ENCODE results near the gene CALCOCO1. TPM values are rescaled to one million over a fixed set of nuclear protein-coding genes. Genes with fewer than 3 reads are reported as not detected.

The CALCOCO1 gene
- total and polyA plus RNA-seq, 10 of the 15 experiments (the other 5 are each of a cell fraction or from before 2014, with no cell fraction given), result 2.8 to 55.9 (median 13.7) TPM

DNA sequence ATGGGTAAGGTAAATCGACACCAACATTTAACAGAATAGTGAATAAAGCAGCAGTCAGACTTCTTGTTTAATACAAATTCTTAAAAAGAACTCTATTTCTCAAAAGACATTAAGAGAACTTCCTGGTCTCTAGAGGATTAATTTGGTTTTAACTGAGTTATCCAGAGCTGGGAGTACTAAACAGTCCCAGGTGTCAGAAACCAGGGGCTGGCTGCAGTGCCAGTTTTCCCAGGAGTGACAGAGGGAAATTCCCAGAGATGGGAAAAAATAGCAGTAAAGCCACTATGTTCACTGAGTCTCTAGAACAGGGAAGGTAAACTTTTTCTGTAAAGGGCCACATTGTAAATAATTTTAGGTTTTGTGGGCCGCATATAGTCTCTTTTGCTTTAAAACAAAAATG is 60.2 kb downstream of the CALCOCO1 start (continued):
- TF ChIP-seq ZNF592 (IDR thresholded peaks at IDR 0.05) (no peak), EZH2 (IDR thresholded peaks at IDR 0.05; ENCODE audit: borderline replicate concordance, control insufficient read depth, low read depth, low read length) (no peak), LARP7 (IDR thresholded peaks at IDR 0.05) (no peak), SMAD5 (IDR thresholded peaks at IDR 0.05; ENCODE audit: low read depth) (no peak), CHD2 (IDR thresholded peaks at IDR 0.05; ENCODE audit: borderline replicate concordance, low read depth, low read length) (no peak), MYB (IDR thresholded peaks at IDR 0.05; ENCODE audit: borderline replicate concordance, low read depth, low read length) (no peak), PAX5 (IDR thresholded peaks at IDR 0.05; ENCODE audit: borderline replicate concordance, low read depth, low read length) (no peak), EED (IDR thresholded peaks at IDR 0.05; ENCODE audit: low read depth) (no peak), KAT2A (conservative IDR thresholded peaks at IDR 0.05; ENCODE audit: control insufficient read depth, low read depth, low read length) (no peak)
- TF ChIP-seq, protein P1, sequence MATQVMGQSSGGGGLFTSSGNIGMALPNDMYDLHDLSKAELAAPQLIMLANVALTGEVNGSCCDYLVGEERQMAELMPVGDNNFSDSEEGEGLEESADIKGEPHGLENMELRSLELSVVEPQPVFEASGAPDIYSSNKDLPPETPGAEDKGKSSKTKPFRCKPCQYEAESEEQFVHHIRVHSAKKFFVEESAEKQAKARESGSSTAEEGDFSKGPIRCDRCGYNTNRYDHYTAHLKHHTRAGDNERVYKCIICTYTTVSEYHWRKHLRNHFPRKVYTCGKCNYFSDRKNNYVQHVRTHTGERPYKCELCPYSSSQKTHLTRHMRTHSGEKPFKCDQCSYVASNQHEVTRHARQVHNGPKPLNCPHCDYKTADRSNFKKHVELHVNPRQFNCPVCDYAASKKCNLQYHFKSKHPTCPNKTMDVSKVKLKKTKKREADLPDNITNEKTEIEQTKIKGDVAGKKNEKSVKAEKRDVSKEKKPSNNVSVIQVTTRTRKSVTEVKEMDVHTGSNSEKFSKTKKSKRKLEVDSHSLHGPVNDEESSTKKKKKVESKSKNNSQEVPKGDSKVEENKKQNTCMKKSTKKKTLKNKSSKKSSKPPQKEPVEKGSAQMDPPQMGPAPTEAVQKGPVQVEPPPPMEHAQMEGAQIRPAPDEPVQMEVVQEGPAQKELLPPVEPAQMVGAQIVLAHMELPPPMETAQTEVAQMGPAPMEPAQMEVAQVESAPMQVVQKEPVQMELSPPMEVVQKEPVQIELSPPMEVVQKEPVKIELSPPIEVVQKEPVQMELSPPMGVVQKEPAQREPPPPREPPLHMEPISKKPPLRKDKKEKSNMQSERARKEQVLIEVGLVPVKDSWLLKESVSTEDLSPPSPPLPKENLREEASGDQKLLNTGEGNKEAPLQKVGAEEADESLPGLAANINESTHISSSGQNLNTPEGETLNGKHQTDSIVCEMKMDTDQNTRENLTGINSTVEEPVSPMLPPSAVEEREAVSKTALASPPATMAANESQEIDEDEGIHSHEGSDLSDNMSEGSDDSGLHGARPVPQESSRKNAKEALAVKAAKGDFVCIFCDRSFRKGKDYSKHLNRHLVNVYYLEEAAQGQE (IDR thresholded peaks at IDR 0.05; ENCODE audit: low read depth, low read length), result no peak

Measured in GM12878 (cell line).